Non-pigmented ciliary epithelial cell (primary cell): ENCODE measurements around the gene ELK4.

ENCODE experiments used
- DNase-seq: peaks from one replicate; pipeline ENCODE4 v3.0.0-alpha.2; 2010; ENCODE audit warnings: low read depth

The ELK4 gene

DNA sequence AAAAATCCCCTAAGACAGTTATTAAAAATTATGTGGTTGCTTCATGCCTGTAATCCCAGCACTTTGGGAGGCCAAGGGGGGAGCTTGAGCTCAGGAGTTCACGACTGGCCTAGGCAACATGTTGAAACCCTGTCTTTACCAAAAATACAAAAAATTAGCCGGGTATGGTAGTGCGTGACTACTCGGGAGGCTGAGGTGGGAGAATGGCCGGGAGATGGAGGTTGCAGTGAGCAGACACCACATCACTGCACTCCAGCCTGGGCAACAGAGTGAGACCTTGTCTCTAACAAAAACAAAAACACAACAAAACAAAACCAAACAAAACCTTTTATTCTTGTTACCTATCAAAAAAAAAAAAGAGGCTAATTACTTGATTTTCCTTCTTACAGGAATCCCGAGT is 2.1 kb downstream of the ELK4 start:
- no peak for DNase-seq

DNA sequence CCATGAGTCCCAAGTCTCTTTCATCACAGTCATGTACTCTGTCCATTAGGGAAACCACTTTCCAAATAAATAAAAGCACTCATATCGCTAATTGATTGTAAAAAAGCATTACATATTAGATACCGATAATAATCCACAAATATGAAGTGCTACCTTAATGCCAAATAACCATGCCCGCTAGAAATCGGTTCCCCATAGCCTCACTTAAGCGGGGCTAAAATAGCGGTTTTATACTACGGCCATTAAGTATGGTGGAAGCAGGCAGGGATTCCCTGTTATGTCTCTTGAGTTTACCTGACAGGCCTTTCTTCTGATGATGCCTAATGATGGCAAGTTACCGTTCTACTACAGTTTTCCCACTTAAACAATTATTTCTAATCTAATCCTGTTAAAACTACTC is 3.9 kb downstream of the ELK4 start:
- DNase-seq, result no peak

DNA sequence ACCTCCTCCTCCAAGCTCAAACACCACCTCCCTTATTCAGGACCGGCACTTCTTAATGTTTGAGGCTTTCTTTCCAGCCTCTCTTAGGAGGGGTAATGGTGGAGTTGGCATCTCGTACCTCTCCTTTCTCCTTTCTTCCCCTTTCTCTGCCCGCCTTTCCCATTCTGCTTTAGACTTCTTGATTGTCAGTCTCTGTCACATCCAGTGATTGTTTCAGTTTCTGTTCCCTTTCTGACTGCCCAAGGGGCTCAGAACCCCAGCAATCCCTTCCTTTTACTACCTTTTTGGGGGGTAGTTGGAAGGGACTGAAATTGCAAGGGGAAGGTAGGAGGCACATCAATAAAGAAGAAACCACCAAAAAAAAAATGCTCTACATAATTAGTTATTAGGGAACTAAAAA is 5.6 kb downstream of the ELK4 start:
- DNase-seq, result no peak

DNA sequence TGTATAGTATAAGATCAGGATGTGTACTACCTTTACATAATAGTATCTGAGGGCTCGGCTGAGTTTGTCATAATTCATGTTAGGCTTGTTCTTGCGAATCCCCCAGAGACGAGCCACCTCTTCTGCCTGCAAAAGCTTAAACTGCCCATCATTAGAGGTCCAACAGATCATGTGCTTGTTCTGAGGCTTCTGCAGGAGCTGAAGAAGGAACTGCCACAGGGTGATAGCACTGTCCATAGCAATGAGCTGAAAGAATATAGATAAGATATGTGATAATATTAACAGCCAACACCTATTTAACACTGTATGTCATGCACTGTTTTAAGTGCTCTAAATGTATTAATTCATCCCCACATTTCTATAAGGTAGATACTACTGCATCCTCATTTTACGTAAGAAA is 8.2 kb downstream of the ELK4 start:
- DNase-seq, result no peak

DNA sequence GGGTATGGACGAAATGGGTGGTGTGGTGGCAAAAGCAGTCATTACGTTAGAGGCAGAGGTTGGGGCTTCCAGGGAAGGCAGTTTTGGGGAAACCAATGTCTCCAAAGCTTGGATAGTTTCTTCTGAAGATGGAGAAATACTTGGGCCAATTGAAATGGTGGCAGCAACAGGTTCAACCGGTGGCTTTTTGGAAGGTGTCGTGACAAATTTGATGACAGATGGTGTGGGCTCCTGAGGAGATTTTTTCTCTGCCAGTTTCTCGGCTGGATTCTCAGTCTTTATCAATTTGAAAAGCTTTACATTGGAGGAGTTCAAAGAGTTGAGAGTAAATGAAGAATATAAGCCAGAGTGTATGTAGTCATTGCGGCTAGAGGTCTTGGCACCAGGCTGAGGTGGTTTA is 11.5 kb downstream of the ELK4 start:
- DNase-seq, result no peak

DNA sequence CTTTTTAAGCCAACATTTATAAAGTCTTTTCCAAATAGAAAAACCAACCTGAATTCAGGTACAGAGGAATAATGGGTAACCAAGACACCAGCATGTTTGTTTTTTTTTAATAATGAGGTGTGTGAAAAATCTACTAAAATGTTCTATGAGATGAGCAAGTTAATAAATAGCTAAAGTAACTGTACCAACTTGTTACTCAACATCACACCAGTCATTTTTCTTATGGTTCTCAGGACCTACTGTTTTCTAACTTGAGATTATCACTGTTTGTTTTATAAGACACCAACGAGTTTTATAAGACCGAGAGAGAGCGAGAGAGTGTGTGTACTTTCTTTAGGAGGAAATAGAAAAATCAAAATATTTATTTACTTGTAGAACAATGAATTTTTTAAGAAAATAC is 12.4 kb downstream of the ELK4 start:
- DNase-seq, result no peak

DNA sequence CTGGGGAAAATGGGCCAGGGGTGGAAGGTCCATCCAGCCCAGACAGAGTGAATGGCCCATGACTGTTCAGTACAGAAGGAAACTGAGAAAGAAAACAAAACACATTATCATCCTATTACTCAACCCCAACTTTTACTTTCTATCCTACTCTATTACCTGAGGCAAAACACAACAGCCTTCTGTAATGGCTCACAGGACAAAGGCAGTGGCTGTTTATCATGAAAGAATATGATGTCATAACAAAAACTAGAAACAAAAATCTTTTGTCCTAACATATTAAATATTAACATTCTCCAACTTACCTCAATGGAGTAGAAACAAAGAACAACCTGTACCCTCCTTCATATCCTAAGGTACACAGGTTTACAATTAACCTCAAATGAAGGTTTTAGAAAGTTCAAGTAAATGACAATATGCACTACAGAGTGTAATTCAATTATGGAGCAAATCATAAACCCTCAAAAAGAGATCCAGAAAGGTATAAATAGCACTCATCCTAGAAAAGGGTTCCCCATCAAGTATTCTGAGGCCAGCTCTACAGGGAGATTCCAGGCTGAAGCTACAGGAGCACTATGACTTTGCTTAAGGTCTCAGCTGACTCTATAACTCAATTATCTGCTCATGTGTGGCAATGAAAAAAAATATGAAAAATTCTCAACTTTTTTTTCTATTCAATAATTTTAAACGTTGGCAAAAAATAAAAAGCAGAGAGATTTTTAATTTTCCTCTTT is 15.1 kb downstream of the ELK4 start:
- no peak for DNase-seq

DNA sequence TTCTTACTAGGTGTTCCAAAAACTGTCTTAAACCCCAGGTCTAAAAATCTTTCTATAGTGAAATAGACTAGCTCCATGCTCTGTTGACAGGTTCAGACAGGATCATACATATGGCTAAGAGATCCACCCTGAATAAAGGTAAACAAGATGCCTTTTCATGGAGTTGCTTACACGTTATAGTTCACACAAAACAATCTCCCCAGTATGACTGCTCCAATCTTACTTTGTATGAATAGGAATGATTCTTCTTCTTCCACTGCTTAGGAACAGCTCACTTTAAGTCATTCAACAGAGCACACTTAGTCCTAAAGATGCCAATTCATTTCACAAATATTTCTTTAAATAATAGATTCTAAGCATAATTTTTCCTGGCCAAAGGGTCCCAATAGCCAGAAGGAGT is 16.0 kb downstream of the ELK4 start:
- DNase-seq, result no peak

DNA sequence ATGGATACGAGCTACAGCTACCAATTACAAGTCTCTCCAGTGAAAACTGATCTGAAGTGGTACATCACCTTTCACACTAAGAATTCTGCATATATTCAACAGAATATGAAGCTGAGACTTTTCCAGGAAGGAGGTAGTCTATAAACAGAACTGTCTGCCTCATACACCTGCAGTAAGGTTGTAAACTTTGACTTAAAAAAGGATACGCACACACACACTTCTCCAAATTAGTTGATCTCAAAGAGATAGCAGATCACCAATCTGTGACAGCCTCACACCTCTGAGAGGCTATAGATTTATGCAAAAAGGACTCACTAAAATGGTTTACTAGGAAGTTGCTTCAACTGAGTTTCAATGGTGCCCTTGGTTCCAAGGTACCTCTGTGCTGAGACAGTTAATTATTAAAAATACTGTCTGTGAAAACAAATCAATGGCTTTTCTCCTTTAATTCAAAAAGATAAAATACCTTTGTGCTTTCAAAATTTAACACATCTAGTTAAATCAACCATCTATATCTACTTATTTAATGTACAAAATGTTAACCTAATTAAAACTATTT is 17.9 kb downstream of the ELK4 start:
- no peak for DNase-seq

DNA sequence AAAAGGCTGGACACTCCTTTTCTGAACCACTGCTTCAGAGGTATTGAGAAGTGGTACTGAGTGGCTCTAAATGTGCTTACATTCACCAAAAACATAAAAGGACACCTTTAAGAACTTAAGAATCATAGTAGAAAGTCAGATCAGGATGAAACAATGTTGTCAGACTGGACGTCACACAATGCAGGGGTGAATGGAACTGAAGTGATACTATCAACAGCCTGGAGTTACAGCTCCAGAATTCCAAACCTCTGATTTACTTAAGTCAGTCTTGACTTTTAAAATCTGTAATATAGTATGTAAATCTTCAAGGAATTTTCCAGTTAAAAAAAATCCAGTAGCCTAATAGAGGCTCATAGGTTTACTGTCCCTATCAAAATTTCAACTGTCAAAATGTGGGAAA is 19.3 kb downstream of the ELK4 start:
- DNase-seq, result no peak

DNA sequence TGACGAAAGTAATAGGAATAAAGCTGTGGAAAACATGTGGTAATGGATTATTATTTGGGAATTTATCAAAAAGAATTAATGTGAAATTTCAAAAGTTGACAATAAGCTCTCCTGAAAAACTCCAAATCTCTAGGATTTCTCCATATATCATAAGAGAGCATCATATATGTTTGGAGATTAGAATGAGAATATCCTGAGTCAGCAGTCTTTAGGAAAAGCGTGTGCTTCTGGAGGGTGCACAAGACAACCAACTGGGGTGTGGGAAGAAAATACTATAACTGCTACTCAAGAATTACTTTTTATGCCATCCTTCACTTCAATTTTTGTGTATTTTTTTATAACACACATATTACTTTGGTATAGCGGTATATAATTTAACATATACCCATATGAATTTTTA is 19.7 kb downstream of the ELK4 start:
- DNase-seq, result no peak

DNA sequence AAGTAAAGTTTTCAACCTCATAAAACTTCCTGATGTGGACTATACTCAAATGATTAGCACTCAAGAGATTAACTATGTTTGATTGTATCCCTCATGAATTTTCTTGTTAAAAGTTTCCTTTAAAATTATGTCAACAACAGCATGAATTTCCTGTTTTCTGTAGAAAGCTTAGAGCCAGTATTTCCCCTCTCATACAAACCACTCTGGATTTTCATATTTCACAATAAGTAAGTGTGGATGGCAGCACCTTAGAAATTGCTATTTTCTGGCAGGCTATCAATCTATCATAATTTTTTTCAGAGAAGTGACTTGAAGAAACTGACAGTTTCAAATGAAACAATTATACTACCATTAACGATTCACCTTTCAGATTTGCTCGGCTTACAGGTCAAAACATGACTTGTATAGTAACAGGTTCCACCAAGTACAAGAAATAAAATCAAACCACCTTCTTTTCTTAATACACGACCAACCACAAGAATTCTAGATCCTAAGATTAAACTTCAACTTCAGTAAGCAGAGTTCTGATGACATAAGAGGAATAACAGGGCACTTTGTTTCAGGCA is 20.8 kb downstream of the ELK4 start:
- DNase-seq, result no peak

DNA sequence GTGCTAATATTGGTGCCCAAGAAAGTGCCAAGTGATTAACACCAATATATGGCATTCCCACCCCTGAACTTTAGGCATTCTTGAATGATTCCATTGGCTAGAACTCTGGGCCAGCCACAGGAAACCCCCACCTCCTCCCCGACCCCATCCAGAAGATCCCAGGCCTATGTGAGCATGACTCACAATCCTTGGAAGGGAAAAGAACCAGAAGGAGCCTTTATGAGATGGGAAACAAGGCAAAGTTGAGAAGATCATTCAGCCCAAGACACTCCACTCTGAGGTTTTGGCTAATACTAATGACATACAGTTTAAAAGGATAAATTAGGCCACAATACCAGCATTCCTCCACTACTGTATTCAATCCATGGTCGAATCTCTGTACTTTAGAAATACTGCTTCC is 21.8 kb downstream of the ELK4 start:
- DNase-seq, result no peak

DNA sequence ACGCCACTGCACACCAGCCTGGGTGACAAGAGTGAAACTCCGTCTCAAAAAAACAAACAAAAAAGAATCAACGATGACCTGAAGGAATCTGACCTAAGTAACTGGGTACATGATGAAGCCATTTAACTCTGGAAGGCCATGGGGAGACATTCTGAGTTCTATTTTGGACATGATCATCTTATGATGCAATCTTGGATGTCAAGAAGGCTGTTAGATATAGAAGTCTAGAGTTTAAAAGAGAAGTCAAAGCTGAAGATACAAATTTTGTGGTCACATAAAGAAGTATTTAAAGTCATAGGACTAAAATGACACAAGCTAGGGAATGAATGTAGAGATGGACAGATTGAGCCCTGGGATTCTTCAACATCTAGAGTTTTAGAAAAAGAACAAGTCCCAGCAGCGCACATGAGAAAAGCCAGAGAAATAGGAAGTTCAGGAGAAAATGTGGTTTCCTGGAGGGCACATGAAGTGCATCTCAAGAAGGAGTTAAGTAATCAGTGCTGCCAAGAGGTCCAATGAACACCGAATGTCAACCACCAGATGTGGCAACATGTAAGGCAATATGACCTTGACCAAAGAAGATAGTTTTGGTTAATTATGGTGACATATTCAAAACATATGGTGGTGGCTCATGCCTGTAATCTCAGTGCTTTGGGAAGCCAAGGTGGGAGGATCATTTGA is 26.8 kb downstream of the ELK4 start:
- DNase-seq, result no peak

DNA sequence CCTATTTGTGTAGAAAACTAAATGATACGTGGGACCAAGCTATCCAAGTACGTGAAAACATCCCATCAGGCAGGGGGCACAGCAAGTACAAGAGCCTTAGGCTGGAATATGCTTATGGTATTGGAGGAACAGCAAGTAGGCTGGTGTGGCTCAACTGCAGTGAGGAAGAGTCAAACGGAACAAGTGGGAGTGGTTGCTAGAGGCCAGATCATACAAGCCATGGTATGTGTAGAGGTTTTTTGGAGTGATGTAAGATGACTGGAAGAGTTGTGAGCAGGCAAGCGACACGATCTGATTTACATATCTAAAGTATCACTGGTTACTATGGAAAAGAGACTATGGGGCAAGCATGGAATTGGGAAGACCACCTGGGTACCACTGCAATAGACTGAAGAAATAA is 27.8 kb downstream of the ELK4 start:
- no peak for DNase-seq

DNA sequence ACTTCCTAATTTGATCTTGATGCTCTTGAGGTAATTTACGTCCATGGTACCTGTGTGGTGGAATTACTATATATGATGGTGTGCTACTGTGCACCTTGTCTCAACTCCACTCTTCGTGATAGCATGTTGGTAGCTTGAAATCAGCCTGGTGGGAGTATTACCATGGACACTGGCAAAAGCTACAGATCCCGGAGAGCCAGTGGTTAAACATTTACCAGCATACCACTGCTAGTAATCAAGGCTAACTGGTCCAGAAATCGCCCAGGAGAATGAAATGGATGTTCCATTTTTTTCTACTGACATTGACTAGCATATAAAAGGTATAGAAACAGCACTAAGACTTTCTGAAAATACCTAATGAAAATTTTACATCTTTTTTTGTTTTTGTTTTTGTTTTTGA is 30.6 kb downstream of the ELK4 start:
- no peak for DNase-seq

DNA sequence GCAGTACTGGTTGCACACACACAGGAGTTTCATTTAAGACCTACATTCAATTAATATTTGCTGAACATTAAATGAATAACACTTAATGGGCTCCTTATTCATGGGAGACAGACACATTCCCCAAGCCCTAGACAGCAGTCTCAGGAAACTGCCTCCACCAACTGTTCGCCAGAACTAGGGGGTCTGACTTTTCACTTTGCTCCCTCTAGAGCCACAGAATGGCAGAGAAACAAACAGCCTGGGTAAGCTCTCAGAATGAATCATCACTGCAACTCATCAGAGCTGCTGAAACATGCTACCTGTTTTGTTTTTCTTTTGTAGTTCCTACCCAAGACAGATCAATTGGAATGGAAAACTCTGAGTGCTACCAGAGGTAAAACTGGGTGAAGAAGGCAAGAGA is 31.7 kb downstream of the ELK4 start:
- no peak for DNase-seq

DNA sequence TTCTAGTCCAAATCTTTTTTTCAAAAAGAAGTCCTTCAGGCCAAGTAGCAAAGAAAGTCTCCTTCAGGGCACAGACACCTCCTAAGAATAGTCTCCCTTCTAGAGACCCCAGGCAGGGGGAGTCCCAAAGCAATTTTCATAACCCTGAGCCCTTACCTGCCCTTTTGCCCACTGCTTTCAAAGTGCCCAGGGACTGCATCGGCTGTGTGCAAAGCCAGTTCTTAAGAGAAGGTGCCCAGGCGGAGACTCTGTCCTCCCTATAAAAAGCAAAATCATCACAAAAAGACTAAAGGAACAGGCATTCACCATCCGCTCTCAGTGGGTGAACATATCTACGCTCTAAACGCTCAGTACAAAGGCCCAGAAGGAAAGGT is 32.2 kb downstream of the ELK4 start:
- no peak for DNase-seq

DNA sequence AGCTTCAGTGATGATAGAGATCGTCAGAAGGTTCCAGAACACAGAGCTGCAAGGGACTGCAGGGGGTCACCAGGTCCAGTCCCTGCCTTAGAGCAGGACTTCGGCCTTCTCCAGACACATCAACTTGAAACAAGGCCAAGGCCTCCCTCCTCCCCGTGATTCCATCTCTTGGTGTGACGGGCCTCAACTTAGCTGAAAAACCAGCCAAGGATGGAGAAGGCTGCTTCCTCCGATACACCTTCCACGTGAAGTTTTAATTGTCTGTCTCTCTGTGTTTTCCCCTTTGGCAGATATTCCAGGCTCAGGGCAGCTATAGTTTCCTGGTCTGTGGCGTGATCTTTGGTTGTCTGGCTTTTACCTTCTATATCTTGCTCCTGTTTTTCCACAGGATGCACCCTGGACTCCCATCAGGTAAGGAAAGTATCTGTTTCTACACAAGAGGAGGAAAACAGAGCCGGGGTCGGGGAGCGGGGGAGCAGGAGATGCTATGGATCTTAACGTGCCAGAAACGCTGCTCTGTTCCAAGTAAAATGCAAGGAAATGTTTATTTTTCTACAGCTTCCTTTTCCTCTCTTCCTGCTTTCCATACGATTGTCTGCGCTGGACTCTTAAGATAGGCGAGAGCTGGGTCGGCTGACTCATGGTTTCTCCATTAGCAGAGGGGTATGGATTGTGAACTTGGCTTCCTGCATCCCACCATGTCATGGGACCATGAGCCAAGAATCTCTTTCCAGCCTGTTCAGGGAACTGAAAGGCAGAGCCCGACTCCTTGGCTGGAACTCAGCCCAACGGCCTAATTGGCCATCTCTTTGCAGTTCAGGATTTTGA is 32.8 kb downstream of the ELK4 start:
- peak; percentile 74 for DNase-seq

DNA sequence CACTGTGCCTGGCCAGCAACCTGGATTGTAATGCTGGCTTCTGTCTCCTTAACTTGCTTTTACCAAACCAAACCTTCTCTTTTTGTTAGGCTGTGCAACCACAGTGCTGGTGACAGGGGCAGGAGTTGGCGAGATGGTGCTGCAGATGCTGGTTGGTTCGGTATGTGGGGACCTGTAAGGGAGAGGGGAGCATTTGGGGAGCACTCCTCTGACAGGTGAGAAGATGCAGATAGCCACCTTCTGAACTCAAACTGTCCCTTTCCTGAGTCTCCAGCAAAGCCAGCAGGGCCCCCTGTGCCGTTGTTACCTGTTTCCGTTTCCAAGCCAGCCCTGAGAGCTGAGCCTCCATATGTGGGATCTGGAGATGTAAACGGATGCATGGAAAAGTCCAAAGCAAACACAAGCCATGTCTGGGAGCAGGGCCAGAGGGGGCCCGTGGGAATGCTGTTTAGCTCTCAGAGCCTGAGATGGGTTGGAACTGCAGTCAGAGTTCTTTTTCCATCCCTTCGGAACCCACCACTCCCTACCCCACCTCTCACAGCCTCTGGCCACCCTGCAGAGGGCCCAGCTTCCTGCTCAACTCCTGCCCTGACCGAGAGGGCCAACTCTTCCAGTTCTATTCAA is 34.0 kb downstream of the ELK4 start:
- DNase-seq, result no peak

DNA sequence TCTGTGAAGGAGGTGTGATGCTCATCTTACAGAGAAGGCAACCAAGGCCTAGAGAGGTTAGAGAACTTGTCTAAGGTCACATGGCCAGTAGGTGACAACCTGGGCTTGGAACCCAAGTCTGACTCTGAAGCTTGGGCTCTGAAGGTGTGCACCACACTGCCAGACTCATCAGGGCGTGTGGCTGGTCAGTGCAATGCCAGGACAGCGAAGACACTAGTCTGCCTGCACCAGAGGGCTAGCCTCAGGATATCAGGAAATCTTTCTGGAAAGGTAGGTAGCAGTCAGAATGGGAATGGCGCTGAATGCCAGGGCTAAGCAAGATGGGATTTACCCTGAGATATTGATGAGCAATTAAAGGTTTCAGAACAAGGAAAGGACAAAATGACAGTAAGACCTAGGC is 34.9 kb downstream of the ELK4 start:
- DNase-seq, result no peak

DNA sequence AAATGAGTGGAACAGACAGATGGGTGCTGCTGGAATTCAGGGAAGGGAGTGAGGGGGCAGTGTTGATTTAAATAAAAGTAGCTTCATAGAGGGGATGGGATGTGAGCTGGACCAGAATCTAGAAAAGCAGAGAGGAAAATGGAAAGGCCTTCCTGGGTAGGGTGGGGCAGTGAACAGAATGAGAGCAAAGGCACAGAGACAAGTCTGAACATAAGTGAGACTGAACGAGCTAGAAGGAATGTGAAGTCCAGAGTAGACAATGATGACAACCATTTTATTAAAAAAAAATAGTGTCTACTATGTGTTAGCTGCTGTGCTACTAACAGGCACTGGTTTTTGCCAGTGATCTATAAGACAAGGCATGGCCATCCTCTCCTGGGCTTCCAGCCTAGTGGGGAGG is 36.0 kb downstream of the ELK4 start:
- no peak for DNase-seq
